ENCODE data around the gene PCNX2.

PCNX2 gene

DNA sequence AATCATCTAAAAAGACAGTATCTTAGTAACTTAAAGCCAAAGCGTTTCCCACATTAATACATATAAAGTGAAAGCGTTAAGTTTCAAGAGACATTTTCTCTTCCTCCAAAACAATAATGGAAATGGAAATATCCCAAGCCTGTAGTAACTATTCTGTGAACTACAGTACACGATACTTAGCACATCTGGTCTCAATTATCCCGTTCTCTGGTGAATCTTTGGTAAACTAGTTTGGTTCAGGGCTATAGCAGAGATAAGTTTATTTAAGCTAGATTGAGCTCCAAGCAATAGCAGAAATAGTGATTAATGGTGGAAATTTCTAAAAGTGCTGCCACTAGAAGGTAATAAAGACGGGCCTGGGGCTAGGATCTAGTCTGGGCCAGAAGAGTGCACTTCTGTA, 55.2 kb downstream of the PCNX2 start:
- no peak overlapping the region for H3K27ac ChIP-seq (ENCODE audit: low read depth, low read length)
- H3K4me3 ChIP-seq (ENCODE audit: low read depth in 1 of 2, low read length in 2 of 2) = no peak overlapping the region
- H3K4me1 ChIP-seq (ENCODE audit: insufficient read depth, low read length) = no peaks in the 10 kb centered on the region
- H3K9me3 ChIP-seq (ENCODE audit: low read length) = no peaks in the 10 kb centered on the region
- no peaks in the 10 kb centered on the region for H3K36me3 ChIP-seq (ENCODE audit: insufficient read depth, low read length)
- no peak overlapping the region for H3K9ac ChIP-seq (ENCODE audit: low read length)
- no peaks in the 10 kb centered on the region for H3K27me3 ChIP-seq (ENCODE audit: control insufficient read depth in 1 of 2, insufficient read depth in 2 of 2, low read length in 2 of 2)

DNA sequence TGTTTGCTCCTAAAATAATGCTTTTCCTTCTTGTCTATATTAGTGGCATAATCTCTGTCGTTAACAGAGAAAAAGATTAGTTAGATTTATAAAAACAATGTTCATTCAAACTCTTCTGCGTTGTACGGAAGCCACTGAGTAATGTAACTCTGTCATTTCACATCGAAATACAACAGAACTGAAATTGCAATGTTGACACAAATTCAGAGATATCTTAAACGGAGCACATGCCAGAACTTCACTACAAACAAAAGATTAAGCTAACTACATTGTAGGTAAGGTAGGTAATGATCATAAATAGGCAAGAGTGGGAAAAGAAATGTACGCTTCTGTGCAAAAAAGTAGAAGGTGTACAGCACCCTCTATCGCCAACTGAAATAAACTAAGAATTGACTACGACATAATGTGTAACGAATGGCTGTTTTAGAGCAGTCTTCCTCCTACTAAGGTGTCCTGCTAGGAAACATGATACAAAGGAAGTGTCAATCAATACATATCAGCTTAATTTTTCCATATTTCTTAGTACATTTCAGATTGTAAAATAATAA, 56.6 kb downstream of the PCNX2 start:
- Histone ChIP-seq H3K36me3 (ENCODE audit: insufficient read depth, low read length) (no peaks in the 10 kb centered on the region), H3K27ac (ENCODE audit: low read depth, low read length) (no peak overlapping the region), H3K9ac (ENCODE audit: low read length) (no peak overlapping the region), H3K4me3 (ENCODE audit: low read depth in 1 of 2, low read length in 2 of 2) (no peak overlapping the region), H3K4me1 (ENCODE audit: insufficient read depth, low read length) (no peaks in the 10 kb centered on the region), H3K27me3 (ENCODE audit: control insufficient read depth in 1 of 2, insufficient read depth in 2 of 2, low read length in 2 of 2) (no peaks in the 10 kb centered on the region), H3K9me3 (ENCODE audit: low read length) (no peaks in the 10 kb centered on the region)

DNA sequence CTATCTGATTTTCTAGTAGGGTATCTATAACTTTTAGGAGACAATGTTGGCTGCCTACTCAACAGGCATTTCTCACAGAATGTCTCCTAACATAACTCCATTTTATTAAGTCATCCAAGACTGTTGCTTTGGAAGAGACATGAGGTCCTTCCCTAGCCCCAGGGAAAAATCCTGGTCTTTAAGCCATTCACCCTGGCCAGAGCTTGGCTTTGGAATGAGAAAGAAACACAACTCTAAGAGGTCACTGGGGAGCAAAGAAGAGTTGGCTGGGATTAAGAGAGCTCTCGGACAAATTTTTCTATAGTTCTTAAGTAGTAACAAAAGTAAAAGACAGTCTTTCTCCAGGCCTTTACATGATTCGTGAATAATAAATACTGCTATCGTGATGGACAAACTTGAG, 57.9 kb downstream of the PCNX2 start:
- Histone ChIP-seq H3K4me3 (ENCODE audit: low read depth in 1 of 2, low read length in 2 of 2) (no peak overlapping the region), H3K9me3 (ENCODE audit: low read length) (no peaks in the 10 kb centered on the region), H3K27me3 (ENCODE audit: control insufficient read depth in 1 of 2, insufficient read depth in 2 of 2, low read length in 2 of 2) (no peaks in the 10 kb centered on the region), H3K27ac (ENCODE audit: low read depth, low read length) (no peak overlapping the region), H3K4me1 (ENCODE audit: insufficient read depth, low read length) (no peaks in the 10 kb centered on the region), H3K36me3 (ENCODE audit: insufficient read depth, low read length) (no peaks in the 10 kb centered on the region), H3K9ac (ENCODE audit: low read length) (no peak overlapping the region)

DNA sequence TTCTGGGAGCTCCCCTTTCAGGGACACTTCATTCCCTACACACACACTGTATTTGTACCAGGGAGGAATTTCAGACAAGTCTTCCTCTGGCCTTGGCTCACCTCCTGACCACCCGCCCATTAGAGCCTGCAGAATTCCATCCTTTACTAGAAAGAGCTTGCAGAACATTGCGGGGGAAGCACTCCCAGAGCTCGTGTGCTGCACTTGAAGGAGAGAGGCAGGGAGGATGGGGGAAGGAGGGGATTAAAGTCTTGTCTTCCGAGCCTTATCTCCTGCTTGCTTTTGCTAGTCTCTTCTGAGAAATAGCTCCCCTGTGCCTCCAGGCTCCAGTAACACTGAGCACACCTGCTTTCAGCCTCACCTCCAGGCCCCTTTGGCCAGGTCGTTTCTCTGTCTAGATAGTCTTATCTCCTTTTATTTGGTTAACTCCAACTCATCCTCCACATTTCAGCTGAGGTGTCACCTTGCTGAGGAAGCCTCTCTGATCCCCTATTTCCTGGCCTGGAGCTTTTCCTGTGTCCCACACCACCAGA, 62.0 kb downstream of the PCNX2 start:
- H3K36me3 ChIP-seq (ENCODE audit: insufficient read depth, low read length) = no peaks in the 10 kb centered on the region
- H3K9me3 ChIP-seq (ENCODE audit: low read length) = no peaks in the 10 kb centered on the region
- H3K27ac ChIP-seq (ENCODE audit: low read depth, low read length) = no peak overlapping the region
- no peak overlapping the region for H3K9ac ChIP-seq (ENCODE audit: low read length)
- H3K4me1 ChIP-seq (ENCODE audit: insufficient read depth, low read length) = no peaks in the 10 kb centered on the region
- no peaks in the 10 kb centered on the region for H3K27me3 ChIP-seq (ENCODE audit: control insufficient read depth in 1 of 2, insufficient read depth in 2 of 2, low read length in 2 of 2)
- H3K4me3 ChIP-seq (ENCODE audit: low read depth in 1 of 2, low read length in 2 of 2) = no peak overlapping the region

DNA sequence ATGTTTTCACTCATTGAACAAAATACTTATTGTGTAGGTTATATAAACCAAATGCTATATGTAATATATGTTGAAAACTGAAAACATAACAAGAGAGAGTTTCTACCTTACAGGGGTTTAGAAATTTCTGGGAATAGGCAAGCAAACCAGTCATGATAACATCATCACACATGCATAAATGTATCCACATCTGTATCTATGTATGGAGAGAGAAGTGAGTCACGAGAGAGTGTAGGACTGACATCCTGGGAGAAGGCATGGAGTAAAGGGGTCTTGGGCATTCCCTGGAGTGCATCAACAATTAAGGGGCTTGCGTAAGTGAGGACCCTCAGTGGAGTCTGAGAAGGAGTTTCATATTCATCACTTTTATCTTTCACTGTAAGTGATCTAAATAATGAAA, 65.5 kb downstream of the PCNX2 start:
- Histone ChIP-seq H3K9ac (ENCODE audit: low read length) (no peak overlapping the region), H3K36me3 (ENCODE audit: insufficient read depth, low read length) (no peaks in the 10 kb centered on the region), H3K27ac (ENCODE audit: low read depth, low read length) (no peak overlapping the region), H3K9me3 (ENCODE audit: low read length) (no peaks in the 10 kb centered on the region), H3K4me1 (ENCODE audit: insufficient read depth, low read length) (no peaks in the 10 kb centered on the region), H3K4me3 (ENCODE audit: low read depth in 1 of 2, low read length in 2 of 2) (no peak overlapping the region), H3K27me3 (ENCODE audit: control insufficient read depth in 1 of 2, insufficient read depth in 2 of 2, low read length in 2 of 2) (no peaks in the 10 kb centered on the region)

DNA sequence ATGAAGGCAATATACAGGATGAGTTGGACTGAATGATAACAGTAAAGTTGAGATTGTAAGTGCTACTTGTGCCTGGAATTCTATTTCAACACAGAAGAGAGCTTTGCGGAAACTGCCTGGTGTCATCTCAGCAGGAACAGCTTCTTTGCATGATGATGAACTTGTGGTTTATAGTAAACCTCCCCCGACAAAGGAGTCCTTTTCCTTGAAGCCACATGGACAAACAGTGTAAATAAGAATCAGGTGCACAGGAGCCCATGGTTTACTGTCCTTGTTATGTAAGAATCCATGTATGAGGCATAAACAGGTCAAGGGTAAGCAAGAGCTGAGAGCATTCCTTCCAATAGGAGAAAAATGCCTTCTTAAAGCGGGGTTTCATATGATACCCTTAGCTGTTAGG, 66.2 kb downstream of the PCNX2 start:
- Histone ChIP-seq H3K36me3 (ENCODE audit: insufficient read depth, low read length) (no peaks in the 10 kb centered on the region), H3K9me3 (ENCODE audit: low read length) (no peaks in the 10 kb centered on the region), H3K27me3 (ENCODE audit: control insufficient read depth in 1 of 2, insufficient read depth in 2 of 2, low read length in 2 of 2) (no peaks in the 10 kb centered on the region), H3K4me1 (ENCODE audit: insufficient read depth, low read length) (no peaks in the 10 kb centered on the region), H3K9ac (ENCODE audit: low read length) (no peak overlapping the region), H3K4me3 (ENCODE audit: low read depth in 1 of 2, low read length in 2 of 2) (no peak overlapping the region), H3K27ac (ENCODE audit: low read depth, low read length) (no peak overlapping the region)

DNA sequence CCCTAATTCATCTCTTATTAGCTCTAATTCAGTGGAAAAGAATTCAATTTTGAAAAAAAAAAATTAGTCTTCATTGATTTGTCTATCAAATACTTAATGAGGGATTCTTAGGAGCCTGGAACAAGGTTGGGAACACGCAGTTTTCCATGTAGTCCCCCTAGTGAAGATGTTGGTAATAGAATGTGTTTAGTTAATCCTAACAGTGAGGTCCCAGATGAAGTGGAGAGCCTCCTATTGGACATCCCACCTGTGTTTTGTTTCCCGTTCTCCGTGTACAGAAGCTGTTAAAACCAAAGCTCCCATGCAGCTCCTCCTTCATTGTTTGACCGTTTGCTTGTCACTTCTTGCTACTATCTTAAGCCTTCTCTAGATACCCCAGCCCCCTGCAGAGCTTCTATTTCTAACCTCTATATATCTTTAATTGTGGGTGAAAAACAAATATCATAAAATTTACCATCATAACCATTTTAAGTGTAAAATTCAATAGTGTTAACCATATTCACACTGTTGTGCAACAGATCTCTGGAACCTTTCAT, 67.5 kb downstream of the PCNX2 start:
- no peak overlapping the region for H3K4me3 ChIP-seq (ENCODE audit: low read depth in 1 of 2, low read length in 2 of 2)
- no peaks in the 10 kb centered on the region for H3K9me3 ChIP-seq (ENCODE audit: low read length)
- no peak overlapping the region for H3K27ac ChIP-seq (ENCODE audit: low read depth, low read length)
- H3K4me1 ChIP-seq (ENCODE audit: insufficient read depth, low read length) = no peaks in the 10 kb centered on the region
- no peak overlapping the region for H3K9ac ChIP-seq (ENCODE audit: low read length)
- no peaks in the 10 kb centered on the region for H3K27me3 ChIP-seq (ENCODE audit: control insufficient read depth in 1 of 2, insufficient read depth in 2 of 2, low read length in 2 of 2)
- no peaks in the 10 kb centered on the region for H3K36me3 ChIP-seq (ENCODE audit: insufficient read depth, low read length)

DNA sequence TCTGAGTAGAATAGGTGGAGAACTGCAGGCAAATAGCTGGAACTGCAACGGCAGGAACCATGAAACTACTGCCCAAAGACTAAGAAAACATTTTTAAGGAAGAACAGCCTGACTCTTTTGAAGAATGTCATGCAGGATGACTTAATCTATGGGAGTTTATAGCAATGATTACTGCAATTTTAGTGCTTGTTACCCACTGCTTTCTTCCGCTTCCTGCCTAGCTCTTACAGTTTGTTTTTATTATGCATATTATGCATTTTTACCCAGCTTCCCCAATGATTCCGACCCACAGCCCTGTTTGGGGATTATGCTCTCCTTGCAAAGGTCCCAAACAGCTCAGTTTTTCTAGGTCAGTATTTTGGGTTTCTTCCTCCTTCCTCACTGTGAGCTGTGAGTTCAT, 71.2 kb downstream of the PCNX2 start:
- Histone ChIP-seq H3K27ac (ENCODE audit: low read depth, low read length) (no peak overlapping the region), H3K9ac (ENCODE audit: low read length) (no peak overlapping the region), H3K36me3 (ENCODE audit: insufficient read depth, low read length) (no peaks in the 10 kb centered on the region), H3K4me1 (ENCODE audit: insufficient read depth, low read length) (no peaks in the 10 kb centered on the region), H3K27me3 (ENCODE audit: control insufficient read depth in 1 of 2, insufficient read depth in 2 of 2, low read length in 2 of 2) (no peaks in the 10 kb centered on the region), H3K4me3 (ENCODE audit: low read depth in 1 of 2, low read length in 2 of 2) (no peak overlapping the region), H3K9me3 (ENCODE audit: low read length) (no peaks in the 10 kb centered on the region)

DNA sequence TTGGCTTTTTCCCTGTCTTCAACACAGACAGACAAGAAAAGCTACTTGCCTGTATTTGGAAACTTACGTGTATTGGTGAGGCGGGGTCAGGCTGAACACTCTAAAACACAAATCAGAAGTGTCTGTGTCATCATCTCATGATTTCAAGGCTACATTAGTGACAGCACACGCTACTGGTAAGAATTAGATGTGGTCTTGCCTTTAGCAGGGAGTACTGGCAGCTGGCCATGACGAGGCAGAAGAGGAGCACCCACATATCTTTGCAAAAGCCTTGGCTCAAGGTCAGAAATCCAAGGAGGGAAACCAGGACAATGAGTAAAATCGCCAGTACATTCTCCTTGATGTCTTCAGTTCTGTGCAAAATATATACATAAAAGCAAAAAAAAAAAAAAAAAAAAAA, 77.7 kb downstream of the PCNX2 start:
- Histone ChIP-seq H3K9ac (ENCODE audit: low read length) (no peak overlapping the region), H3K27me3 (ENCODE audit: control insufficient read depth in 1 of 2, insufficient read depth in 2 of 2, low read length in 2 of 2) (no peaks in the 10 kb centered on the region), H3K27ac (ENCODE audit: low read depth, low read length) (no peak overlapping the region), H3K4me1 (ENCODE audit: insufficient read depth, low read length) (no peaks in the 10 kb centered on the region), H3K4me3 (ENCODE audit: low read depth in 1 of 2, low read length in 2 of 2) (no peak overlapping the region), H3K36me3 (ENCODE audit: insufficient read depth, low read length) (no peaks in the 10 kb centered on the region), H3K9me3 (ENCODE audit: low read length) (no peaks in the 10 kb centered on the region)

DNA sequence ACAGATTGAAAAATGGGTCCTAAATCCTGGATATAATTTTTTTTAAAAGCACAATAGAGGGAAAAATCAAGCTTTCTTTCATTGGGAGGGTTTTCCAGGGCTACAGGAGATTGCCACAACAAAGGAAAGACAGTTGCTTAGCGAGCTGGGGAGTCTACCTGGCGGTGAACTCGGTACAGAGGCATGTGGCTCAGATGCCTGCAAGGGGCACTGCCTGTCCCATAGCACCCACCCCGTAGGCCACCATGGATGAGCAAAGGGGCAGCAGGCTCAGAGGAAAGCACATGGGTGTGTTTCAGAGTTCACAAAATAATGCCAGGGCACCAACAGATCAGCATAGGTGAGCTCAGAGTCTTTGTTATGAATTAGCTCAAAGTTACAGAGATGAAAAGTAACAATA, 79.5 kb downstream of the PCNX2 start:
- H3K9ac ChIP-seq (ENCODE audit: low read length) = no peak overlapping the region
- H3K4me1 ChIP-seq (ENCODE audit: insufficient read depth, low read length) = no peaks in the 10 kb centered on the region
- H3K36me3 ChIP-seq (ENCODE audit: insufficient read depth, low read length) = no peaks in the 10 kb centered on the region
- H3K27ac ChIP-seq (ENCODE audit: low read depth, low read length) = no peak overlapping the region
- no peaks in the 10 kb centered on the region for H3K9me3 ChIP-seq (ENCODE audit: low read length)
- H3K4me3 ChIP-seq (ENCODE audit: low read depth in 1 of 2, low read length in 2 of 2) = no peak overlapping the region
- H3K27me3 ChIP-seq (ENCODE audit: control insufficient read depth in 1 of 2, insufficient read depth in 2 of 2, low read length in 2 of 2) = no peaks in the 10 kb centered on the region

DNA sequence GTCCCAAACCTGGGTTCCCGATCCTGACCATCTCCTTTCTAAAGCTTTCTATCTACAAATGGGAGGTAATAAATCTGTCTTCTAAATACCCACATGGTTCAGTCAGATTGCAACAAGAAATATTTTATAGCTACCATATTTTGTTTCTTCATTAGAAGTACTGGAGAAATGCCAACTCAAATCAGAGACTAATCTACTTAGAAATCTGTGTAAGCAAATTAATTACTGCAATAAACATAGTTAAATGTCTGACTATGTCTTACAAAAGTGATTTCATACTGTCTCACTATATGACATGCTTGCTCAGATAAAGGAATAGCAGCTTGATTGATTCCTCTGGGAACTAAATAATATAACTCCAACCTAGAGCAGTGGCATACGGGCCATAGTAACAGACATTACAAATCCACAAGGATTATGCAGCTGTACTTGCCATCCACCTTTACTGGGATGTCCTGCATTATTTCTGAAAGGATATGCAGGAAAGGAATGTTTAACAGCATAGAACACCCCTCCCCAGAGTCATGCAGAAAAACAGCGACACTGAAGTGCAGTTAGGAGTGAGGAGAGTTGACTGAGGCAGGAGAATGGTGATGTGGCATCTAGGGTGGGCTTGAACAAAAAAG, 80.3 kb downstream of the PCNX2 start:
- Histone ChIP-seq H3K4me3 (ENCODE audit: low read depth in 1 of 2, low read length in 2 of 2) (no peak overlapping the region), H3K9ac (ENCODE audit: low read length) (no peak overlapping the region), H3K27me3 (ENCODE audit: control insufficient read depth in 1 of 2, insufficient read depth in 2 of 2, low read length in 2 of 2) (no peaks in the 10 kb centered on the region), H3K9me3 (ENCODE audit: low read length) (no peaks in the 10 kb centered on the region), H3K4me1 (ENCODE audit: insufficient read depth, low read length) (no peaks in the 10 kb centered on the region), H3K36me3 (ENCODE audit: insufficient read depth, low read length) (no peaks in the 10 kb centered on the region), H3K27ac (ENCODE audit: low read depth, low read length) (no peak overlapping the region)

DNA sequence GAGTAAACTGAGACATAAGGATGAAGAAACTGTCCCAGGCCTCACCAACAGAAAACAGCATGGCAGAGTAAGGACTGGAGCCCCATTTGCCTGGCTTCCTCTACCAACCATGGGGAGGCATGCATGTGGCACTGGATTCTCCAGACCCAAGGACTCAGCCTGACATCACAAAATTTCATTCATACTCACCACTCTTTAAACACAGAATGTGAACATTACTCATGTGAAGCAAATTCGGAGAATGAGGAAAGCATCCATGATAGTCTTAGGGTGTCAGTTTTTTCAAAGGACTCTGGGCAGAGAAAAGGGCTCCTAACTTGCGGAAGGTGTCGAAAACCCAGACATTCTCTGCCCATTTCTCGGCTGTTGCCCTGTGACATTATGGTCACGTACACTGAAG, 83.9 kb downstream of the PCNX2 start:
- H3K27ac ChIP-seq (ENCODE audit: low read depth, low read length) = no peak overlapping the region
- H3K4me3 ChIP-seq (ENCODE audit: low read depth in 1 of 2, low read length in 2 of 2) = no peak overlapping the region
- H3K9ac ChIP-seq (ENCODE audit: low read length) = no peak overlapping the region
- H3K4me1 ChIP-seq (ENCODE audit: insufficient read depth, low read length) = no peaks in the 10 kb centered on the region
- H3K9me3 ChIP-seq (ENCODE audit: low read length) = no peaks in the 10 kb centered on the region
- no peaks in the 10 kb centered on the region for H3K36me3 ChIP-seq (ENCODE audit: insufficient read depth, low read length)
- no peaks in the 10 kb centered on the region for H3K27me3 ChIP-seq (ENCODE audit: control insufficient read depth in 1 of 2, insufficient read depth in 2 of 2, low read length in 2 of 2)
